Sciatic nerve (tissue), 2 donors: ENCODE measurements around the gene MESD. TPM values are rescaled to one million over a fixed set of nuclear protein-coding genes. Genes with fewer than 3 reads are reported as not detected.
A peak's percentile ranks its signal among the peaks of the same experiment; 100 is the strongest.

Experiments
- ATAC-seq: fragments of 200-7000 bp; cut with Tn5 transposase; one replicate; pipeline ENCODE4 v1.9.1; 2020; ENCODE audit warnings: mild to moderate bottlenecking, moderate library complexity
- DNase-seq: peaks from one replicate; pipeline ENCODE4 v3.0.0-alpha.2; 2020; ENCODE audit warnings: low spot score
- intact Hi-C: fragments of 100-400 bp; cut with DNase I; formaldehyde crosslinking; loops from one replicate; pipeline ENCODE4 v1.14.2; 2022
- total RNA-seq: library from RNA; stranded (reverse); fragmentation: NEBNext Ultra II Directional; extraction: Animal tissue kit (Norgen Biotek cat#: 25700); gene quantifications from one replicate; pipeline ENCODE4 v1.2.1, GENCODE V29; 2021
- donor health status: DM: no; HTN: no; CAD: no.
- donor health status: DM: no; HTN: no; CAD: no.

The MESD gene
- total RNA-seq: 35.3 TPM

DNA sequence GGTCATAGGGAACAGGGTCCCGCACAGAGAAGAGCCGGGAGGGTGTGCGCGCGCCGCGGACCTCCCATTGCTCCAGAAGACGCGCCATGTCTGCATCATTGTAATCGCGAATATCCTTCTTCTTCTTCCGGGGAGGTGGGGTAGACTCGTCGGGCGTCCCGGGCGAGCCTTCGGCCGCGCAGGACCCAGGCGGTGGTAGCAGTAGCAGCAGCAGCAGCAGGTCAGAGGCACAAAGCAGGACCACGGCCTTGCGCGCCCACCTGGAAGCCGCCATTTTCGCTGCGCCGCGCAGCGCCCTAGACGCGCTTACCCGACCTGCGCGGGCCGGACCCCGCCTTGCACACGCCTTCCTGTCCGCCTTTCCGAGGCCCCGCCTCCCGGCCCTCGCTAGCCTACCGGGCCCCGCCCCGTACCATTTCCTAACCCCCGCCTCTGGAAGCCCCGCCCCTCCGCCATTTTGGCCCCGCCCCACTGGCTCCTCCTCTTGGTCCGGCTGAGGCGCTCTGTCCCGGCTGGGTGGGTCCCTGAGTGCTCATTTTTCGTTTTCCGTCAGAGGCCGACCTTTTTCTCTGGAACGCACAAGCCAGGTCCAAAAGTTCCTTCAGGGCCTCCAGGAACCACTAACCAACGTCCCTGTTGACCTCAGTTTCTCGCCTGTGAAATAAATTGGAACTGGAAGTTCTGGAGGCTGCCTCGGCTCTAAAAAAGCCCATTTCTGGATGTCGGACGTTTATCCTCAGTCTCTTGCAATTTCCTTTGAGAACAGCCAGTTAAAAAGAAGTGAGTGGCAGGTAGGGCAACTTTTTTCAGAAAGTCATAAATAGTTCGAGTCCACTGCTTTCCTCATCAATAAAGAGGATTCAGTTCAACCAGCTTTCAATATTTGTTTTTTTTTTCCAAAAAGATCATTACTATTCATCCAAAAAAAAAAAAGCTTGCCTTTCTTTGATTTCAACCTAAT lies at the start of gene MESD:
Gene MESD (minus strand): TSS at position 302 of the 961 bp plus-strand sequence. CDS start 28 bp downstream, at position 274.
- DNase-seq (peak; percentile 100), ATAC-seq (peak; percentile 97)
- intact Hi-C loops: no loop called here

DNA sequence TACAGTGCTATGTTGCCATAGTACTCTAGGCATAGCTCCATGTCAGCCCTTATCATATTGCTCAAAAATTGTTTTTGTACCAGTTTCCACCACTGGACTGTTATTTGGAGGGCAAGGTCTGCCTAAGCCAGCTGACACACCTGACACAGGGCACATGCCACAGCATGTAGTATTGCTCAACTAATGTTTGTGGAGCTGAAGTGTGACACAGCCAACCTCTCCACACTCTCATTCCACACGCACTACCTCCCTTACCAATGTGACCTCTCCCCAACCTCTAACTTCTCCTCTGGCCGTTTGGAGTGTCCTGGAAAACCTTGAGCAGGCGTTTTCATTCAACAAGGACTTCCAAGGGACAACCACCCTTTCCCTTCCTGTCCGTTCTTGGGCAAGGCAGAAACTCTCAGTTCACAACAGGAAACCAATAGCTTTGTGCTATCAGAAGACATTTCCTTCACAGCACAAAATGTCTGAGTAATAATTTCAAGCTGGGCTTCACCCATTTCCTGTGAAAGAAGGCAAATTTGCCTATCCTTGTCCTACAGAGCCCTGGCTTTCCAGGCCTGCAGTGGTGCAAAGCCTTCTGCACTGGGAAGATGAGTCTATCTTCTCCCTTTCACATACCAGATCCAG lies 49.5 kb upstream of the MESD start:
- no peak for DNase-seq
- intact Hi-C loops: no loop called here
- no peak for ATAC-seq

DNA sequence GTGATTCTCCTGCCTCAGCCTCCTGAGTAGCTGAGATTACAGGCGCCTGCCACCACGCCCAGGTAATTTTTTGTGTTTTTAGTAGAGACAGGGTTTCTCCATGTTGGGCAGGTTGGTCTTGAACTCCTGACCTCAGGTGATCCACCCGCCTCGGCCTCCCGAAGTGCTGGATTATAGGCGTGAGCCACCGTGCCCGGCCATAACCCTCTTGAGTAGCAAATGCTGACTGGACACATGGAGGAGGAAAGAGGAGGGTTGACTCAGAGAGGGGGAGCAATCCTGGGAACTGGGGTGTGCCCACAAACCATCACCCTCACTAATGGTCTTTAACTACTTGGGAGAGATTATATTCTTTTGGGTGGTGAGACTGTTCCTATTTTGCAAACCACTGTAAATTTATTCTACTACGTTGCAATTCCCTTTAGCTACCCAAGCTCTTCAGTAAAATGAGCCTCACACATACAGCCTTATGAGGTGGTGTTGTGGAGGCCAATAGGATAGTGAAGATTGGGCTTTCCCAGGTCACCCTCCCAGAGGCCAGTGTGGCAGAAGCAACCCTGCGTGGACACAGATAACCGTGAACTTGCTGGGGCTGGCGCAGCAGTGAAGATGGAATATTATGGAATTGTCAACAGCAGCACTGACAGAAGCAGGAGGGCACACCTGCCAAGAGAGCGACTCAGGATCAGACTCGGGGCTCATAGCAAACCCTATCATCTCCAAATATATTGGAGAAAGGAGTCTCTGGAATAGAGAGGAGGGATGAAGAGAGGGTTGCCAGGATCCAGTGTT lies 48.5 kb upstream of the MESD start:
- ATAC-seq: no peak
- intact Hi-C loops: no loop called here
- DNase-seq: no peak

DNA sequence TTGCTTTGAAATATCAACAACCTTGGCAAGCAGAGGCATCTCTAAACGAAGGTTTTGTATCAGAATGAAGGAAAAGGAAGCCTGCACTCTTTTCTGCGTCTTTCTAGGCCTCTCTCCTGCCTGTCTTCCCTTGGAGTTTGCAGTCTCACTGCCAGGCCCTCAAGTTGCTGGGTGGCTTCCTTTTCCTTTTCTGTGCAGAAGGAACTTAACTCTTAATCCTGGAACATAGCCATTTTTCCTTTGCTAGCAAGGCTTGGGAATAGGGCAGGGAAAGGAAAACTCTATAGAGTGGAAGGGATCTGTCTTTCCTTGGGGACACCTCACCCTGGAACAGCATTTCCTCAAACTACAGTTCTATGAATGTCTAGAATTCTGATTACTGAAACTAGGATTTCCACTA lies 43.9 kb upstream of the MESD start:
- intact Hi-C loops: no loop called here
- ATAC-seq (no peak), DNase-seq (no peak)

DNA sequence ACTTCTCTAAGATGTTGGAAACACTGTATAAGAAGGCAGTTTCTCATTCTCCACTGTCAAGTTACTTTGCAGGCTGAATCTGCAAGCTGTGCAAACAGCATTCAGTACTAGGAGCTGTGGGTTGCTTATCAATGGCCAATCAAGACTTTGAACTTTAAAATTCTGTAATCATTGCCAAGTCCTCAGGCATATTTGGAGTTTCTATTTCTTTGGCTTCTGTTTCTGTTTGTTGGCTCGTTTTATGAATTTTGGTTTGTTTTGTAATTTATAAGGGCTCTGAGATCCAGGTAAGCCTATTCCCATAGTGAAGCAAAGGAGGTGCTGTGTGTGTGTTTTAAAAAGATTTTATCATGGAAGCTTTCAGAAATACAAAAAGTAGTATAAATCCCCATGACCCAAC lies 43.2 kb upstream of the MESD start:
- DNase-seq (no peak), ATAC-seq (no peak)
- intact Hi-C loops: no loop called here

DNA sequence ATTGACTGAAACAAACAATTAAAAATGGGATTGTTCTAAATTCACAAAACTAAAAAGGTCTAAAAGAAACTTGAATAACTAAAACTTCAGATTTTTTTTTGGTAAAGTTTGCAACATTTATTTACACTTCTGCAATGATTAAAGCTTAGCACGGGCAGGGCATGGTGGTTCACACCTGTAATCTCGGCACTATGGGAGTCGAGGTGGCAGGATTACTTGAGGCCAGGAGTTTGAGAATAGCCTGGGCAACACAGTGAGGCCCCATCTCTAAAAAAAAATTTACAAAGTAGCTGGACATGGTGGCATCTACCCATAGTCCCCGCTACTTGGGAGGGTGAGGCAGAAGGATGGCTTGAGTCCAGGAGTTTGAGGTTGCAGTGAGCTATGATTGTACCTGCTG lies 42.7 kb upstream of the MESD start:
- no peak for ATAC-seq
- intact Hi-C loops: no loop called here
- no peak for DNase-seq

DNA sequence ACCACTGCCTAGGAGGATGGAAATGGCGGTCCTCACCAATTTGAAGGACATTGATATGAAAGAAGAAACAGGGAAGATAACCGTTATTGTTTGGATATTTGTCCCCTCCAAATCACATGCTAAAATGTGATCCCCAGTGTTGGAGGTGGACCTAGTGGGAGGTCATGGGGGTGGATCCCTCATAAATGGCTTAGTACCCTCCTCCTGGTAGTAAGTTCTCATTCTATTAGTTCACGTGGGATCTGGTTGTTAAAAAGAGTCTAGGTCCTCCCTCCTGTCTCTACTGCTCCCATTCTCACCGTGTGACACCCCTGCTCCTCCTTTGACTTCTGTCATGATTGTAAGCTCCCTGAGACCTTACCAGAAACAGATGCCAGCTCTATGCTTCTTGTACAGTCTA lies 41.6 kb upstream of the MESD start:
- DNase-seq: no peak
- no peak for ATAC-seq
- intact Hi-C loops: no loop called here

DNA sequence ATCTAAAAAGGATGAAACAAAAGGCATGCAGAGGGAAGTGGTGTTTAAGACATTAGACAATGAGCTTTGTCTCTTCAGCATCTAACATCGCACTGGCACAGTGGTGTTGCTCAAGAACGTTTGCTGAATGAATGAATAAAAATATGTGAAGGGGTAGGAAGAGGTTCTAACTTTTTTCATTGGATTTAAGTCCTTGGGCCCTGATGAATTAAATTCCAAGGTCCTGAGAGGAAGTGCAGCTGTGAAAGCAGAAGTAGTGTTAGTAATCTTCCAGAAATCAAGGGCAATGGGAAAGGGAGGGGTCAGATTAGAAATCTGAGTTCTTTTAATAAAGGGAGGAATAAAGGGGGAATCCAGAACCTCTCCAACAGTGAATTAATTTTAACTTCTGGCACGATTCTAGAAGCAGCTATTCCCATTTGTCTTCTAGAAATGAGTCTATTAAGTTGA lies 40.7 kb upstream of the MESD start:
- no peak for DNase-seq
- intact Hi-C loops: no loop called here
- no peak for ATAC-seq

DNA sequence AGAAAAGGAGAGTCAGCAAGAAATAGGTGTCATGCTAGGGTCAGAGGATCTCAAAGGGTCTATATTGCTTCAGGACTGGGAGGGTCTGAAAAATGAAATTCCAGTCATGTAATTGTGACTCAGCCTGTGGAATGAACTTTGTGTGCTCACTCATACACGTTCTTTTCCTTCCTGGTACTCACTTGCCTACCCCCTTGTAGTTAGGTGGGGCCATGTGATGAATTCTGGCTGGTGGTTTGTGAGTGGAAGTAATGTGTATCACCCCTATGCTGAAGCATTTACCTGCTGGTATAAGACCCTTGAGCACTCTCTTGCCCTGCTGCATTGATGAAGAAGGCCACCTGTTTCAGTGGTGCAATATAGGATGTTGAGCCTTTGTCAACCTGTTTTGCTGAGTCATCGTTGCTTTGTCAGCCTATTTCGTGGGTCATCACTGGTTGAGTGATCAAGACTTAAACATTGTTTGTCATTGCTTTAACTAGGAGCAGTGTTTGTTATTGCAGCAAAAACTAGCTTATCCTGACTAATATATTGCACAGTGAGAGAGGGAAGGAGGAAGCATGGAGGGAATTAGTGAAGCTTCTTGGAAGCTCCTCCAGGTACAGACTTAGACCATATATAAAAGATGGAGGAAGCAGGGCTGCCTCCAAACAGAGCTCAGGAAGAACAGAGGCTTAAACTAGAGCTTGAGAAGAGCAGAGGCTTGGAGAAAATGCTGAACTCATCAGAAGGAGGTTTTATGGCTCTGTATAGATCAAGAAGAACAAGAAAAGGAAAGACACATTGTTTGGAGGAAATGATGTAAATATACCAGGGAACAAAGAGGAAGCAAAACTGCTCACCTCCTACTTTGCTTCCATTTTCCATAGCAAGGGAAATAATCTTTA lies 40.0 kb upstream of the MESD start:
- intact Hi-C loops: no loop called here
- ATAC-seq: no peak

DNA sequence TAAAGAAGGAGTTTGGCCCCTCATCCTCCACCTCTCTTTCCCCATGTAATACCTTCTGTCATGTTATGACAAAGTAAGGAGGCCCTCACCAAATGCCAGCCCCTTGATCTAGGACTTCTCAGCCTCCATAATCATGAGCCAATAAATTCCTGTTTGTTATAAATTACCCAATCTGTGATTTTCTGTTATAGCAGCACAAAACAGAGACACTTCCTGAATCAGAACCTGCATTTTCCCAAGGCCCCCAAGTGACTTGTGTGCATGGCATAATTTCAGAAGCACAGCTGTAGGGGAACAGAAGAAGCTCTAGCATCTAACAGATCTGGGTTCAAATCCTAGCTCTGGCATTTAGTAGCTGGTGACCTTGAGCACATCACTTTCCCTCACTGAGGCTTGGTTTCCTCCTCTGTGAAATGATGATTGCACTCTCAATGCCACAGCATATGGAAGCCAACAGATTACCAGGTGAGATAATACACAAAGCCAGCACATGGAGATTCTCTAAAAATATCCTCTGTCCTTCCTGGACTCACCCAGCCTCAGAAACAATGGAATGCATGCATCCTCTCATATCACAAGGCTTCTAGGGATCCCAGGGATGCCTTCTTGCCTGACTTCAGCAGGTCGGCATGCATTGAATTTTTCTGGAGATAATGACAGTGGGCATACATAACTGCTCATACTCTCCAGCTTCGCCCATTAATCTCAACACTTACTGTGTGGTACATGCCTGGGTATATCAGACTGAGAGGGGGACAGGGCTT lies 37.4 kb upstream of the MESD start:
- ATAC-seq: no peak
- intact Hi-C loops: no loop called here
- no peak for DNase-seq

More for the DNA sequence above, 40.0 kb upstream of the MESD start:
- DNase-seq: no peak

DNA sequence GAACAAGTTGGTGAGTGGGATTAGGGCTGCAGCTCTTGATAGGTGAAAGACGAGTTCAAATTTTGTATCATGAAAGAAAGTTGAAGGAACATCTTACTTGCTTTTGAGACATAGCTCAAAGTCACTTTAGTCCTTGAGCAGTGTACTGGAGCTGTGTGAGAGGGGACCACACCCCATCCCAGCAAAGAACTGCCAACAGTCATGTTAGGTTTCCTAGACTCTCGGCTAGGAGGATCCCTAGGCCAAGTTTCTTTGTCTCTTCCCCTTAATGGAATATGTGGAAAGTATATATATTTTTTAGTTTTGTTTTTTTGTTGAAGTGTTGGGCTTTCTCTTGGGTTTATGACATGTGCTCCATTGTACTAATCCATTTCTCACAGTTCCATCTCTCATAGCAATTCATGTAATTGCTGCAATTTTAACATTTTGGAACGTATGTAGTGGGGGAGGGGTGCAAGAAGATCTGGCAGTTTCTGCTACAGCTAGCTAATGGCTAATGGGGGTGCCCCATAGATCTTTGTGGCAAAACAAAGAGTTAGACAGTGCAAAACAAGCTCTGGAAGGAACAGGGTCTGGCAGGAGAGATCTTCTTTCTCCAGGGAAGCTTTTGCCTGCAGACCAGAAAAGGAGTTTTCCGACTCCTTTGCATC lies 36.2 kb upstream of the MESD start:
- ATAC-seq: no peak
- intact Hi-C loops: no loop called here
- no peak for DNase-seq

DNA sequence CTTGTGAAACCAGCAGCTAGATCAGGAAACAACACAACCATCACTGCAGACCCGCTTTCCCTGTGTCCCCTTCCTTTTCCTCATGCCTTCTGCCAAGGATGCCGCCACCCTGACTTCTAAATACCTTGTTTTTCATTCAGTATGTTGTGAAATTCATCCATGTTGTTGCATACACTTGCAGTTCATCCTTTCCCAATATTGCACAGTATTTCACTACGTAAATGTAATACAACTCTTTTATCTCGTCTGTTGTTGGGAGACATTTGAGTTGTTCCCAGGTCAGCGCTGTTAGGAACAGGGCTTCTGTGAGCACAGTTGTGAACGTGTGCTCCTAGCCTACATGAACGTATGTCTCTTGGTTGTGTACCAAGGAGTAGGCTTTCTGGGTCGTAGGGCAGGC lies 35.3 kb upstream of the MESD start:
- intact Hi-C loops: no loop called here
- ATAC-seq (no peak), DNase-seq (no peak)

DNA sequence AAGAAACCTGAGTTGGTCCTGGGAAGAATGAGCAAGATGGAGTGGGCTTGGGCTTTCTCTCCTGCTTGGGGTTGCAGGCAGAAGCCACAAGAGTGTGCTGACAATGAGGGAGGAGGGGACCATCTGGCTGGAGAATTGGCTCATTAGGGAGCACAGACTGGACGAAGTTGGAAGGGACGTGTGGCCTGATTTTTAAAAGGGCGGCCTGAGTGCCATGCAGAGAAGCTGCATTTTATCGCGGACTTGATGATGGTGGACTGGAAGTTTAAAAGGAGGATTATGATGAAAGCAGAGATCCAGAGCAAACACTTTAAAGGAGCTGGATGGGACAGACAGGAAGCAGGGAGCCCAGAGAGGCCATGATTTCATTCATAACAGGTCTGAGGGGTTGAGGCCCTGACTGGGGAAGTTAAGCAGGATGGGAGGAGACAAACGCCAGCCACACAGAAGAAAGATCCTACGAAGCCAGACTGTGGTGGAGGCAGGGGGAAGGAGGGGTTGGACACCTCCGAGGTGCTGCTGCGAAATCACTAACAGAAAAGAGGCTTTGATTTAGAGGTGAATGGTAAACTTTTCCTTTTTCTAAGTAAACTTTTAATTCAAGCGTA lies 34.8 kb upstream of the MESD start:
- intact Hi-C loops: no loop called here
- ATAC-seq: no peak
- DNase-seq: no peak

DNA sequence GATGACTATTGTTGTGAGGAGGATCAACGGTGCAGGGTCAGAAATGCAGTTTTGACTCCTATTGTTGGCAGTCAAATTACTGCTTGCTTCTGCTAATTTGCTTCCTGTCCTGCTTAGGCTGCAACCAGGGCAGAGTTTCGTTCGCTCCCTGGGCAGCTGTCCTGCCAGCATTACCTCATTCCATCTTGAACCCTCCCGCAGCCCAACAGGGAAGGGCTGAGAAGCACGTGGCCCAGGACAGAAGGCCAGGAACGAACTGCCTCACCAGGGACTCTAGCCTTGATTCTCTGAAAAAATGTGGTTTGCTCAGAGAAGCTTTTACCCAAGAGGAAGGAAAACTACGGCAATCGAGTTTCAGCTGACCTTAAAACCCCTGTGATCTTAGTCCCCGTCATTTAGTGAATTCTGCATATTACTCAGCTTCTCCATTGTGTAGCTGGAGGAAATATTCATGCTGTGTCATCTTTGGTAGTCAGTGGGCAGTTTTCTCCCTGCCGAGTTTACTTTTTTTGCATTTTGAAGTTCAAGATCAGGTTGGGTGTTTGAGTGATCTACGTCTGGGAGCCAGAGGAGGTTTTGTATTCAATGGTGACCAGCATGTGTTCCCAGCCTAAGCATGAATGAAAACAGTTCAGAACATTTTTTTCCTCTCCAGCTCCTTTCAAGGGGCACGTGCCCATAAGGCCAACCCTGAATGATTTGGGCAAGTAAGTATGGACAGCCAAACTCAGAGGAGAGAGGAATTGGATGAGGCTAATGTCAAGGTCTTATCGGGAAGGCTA lies 34.1 kb upstream of the MESD start:
- ATAC-seq: peak; percentile 99
- DNase-seq: peak; percentile 86
- intact Hi-C loops: no loop called here

DNA sequence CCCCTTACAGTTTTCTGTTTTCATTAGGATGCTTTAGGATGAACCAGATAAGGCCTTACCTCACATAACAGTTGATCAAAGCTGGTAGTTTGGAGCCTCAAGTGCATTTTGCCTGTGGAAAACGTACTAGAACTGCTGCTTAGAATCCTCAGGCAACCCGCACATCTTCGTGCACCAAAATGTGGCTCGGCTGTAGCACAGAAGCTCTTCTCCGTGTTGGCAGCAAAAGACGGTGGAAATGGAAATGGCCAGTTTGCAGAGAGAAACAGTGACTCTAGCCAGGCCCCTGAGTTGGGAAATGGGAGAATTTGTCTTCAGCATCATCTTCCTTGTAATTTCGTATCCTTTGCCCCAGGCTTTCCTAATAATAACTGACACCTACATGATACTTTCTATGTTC lies 31.7 kb upstream of the MESD start:
- intact Hi-C loops: no loop called here
- ATAC-seq (no peak), DNase-seq (no peak)

DNA sequence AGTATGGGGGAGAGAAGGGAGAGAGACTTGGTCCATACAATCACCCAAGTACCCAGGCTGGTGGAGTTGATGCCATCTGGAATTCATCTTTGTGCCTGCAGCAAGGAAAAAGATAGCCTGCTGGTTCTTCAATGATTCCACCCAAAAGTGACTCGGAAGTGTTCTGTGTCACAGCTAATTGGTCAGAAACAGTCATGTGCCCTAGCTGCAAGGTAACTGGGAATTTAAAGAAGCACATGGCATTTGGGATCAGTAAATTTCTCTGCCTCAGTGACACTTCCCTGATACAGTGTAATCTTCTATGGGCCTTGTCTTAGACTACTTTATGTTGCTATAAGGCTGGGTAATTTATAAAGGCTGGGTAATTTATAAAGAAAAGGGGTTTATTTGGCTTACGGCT lies 28.6 kb upstream of the MESD start:
- ATAC-seq (no peak), DNase-seq (no peak)
- intact Hi-C loops: no loop called here
